ENCODE measurements around the gene SUMF1.
A peak's percentile ranks its signal among the peaks of the same experiment; 100 is the strongest.

SUMF1 gene

GRCh38 chr3:4466741-4467521, at the start of gene SUMF1:
Gene SUMF1 (minus strand): TSS chr3:4467269. CDS start chr3:4467245, 24 bp downstream.
- DNase-seq (ENCODE audit: low read depth in 2 of 2), result peak; percentile 54 to 64

- DNase-seq (ENCODE audit: low read depth in 2 of 2), result no peak
These were observed 49.0 kb upstream of the SUMF1 start for GRCh38 chr3:4515916-4516579.

GRCh38 chr3:4514916-4515315, 47.8 kb upstream of the SUMF1 start:
- DNase-seq (ENCODE audit: low read depth in 2 of 2), result no peak

DNA sequence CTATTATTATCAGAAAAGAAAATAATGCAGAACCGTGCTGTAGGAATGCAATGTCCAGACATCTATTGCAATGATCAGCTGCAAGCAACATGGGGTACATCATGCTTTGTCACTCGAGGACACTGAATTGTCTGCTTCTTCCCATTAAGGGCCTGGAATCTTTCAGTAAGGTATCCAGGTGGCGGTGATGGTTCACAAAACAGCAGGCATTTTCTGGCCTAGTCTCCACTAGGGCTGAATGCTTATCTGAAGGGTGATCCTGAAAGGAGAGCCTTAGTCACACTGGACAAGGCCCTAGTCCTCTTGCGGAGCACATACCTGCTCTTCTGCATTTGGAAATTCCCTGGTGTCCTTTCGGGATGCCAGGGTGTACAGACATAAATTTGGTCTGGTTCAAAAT, 47.3 kb upstream of the SUMF1 start:
- no peak for DNase-seq (ENCODE audit: low read depth in 2 of 2)

DNA sequence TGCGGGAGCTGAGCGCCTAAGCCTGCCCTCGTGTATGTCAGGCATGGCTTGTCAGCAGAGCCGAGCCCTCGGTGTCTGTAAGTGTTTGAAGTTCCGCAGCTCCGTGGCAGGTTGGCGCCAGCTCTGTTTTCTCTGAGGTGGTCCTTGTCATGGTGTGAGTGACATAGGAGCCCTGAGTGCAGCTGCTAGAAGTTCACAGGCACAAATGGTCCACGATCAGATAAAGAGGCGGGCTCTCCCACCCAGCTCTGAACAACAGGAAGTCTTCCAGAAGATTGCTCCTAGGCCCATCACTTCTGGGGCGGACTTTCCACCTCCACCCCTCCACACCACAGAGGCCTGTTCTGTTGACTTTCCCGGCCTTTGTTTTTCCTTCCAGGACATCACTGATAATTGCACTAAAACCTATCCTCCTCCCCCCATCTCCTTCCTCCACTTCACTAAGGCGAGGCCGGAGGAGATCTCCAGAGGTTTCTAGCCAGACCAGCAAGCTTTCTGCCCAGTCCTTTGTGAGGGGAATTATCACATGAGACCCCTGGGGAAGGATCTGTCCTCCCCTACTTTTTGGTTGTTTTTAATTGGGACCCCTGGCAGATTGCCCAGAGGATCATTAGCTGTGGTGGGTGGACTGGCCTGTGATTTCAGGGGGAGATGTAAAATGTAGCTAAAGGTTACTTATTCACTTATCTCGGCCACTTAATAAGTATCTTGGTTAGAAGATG, 46.0 kb upstream of the SUMF1 start:
- no peak for DNase-seq (ENCODE audit: low read depth in 2 of 2)

GRCh38 chr3:4511491-4512262, 44.6 kb upstream of the SUMF1 start:
- DNase-seq (ENCODE audit: low read depth in 2 of 2), result no peak

GRCh38 chr3:4509983-4510755, 43.1 kb upstream of the SUMF1 start:
- no peak for DNase-seq (ENCODE audit: low read depth in 2 of 2)

GRCh38 chr3:4509043-4509442, 42.0 kb upstream of the SUMF1 start:
- no peak for DNase-seq (ENCODE audit: low read depth in 2 of 2)

DNA sequence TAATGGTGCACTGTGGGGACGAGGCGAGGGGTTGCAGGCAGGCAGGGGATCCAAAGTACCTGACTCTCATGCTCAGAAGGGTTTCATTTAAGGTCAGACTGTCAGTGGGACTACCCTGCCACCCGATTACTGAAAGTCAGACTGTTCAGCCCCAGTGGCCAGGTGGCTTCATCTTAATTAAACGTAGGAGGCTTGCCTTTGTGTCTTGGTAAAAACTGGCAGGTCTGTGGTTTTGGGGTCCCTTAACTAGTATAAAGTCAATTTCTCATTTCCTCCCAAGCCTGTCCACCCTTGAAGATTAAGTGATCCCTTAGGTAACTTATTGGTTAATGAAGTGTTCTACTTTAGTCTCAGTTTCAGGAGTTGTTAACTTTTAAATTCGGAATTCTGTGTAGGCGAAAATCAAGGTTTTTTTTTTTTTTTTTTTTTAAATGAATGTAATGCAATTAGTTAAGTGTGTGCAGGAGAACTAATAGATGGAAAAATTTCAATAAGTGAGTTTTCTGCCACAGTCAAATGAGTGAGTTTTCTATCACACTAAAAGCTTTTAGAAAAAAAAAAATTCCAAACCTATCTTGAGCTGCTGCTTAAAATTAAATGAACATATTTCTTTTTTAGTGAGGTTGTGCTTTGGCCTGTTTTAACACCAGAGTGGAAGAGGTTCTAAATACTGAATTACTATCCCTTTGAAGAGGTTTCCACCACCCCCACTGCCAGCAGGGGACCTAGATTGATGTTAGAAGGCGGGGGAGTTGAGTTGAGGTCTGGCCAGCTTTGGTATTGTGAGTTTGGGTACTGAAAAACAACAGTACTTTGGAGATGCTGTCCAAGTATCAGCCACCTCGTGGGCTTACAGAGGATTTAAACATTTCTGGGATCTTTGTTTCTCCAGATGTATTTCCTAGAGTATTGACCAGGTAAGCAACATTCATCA, 41.2 kb upstream of the SUMF1 start:
- DNase-seq (ENCODE audit: low read depth in 2 of 2), result no peak

DNA sequence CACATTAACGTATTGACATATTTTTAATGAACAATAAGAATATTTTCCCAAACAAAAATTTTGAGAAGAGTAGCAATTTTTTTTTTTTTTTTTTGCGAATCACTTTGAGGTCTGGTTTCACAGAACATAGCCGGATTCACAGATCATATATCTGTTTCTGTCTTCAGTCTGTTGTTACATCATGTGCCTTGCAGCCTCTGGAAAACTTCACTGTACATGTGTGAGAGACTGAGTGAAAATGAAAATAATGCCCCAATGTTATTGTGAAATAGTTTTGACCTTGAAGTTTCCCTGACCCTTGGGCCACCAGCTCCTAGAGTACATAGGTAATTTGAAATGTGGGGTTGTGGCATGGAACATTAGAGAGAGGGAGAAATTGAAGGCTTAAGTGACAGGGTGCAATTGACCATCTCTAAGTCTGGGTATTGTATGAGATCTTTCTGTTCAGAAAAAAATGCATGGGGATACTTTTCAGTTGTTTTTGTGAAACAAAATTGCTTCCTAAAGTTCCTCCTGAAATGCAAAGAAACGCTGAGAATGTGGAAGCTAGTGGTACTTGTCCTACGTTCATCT, 40.0 kb upstream of the SUMF1 start:
- no peak for DNase-seq (ENCODE audit: low read depth in 2 of 2)

GRCh38 chr3:4506559-4507023, 39.5 kb upstream of the SUMF1 start:
- DNase-seq (ENCODE audit: low read depth in 2 of 2), result no peak

GRCh38 chr3:4505688-4506558, 38.9 kb upstream of the SUMF1 start:
- DNase-seq (ENCODE audit: low read depth in 2 of 2), result no peak

GRCh38 chr3:4504340-4505261, 37.5 kb upstream of the SUMF1 start:
- no peak for DNase-seq (ENCODE audit: low read depth in 2 of 2)

DNA sequence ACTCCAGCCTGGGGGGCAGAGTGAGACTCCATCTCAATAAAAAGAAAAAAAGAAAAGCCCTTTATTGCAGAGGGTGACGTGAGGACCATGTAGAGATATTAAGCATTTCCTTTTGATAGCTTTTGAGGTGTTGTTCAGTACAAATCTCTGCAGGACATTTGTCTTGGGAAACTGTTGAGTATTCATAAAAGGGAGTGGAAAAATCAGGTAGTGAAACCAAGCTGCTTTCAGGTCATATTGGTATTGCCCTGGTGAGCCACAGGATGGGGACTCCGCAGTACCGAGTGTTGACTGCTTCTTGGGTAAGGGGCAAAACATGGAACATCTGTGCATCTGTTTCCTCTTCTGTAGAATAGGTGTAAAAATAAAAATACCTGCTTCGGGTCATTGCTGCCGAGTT, 36.0 kb upstream of the SUMF1 start:
- DNase-seq (ENCODE audit: low read depth in 2 of 2), result no peak

DNA sequence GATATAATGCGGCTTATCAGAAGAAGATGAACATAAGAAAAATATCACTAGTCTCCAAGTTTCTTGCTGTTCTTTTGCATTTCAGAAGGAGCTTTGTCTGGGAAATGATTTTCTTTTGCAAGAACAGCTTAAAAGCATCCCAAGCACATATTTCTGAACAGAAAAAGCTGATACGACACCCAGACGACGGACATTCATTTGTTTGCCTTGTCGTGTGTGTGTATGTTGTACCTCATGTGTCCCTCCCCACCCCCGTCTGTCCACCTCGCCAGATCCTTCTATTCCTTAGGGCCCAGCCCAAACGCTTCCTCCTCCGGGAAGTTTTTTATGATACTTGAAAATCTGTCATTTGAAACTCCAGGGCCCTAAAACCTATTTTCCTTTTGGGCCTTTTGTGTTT, 34.9 kb upstream of the SUMF1 start:
- no peak for DNase-seq (ENCODE audit: low read depth in 2 of 2)

- no peak for DNase-seq (ENCODE audit: low read depth in 2 of 2)
These were observed 34.4 kb upstream of the SUMF1 start for GRCh38 chr3:4501437-4501836.

GRCh38 chr3:4498446-4498845, 31.4 kb upstream of the SUMF1 start:
- DNase-seq (ENCODE audit: low read depth in 2 of 2), result no peak

Data from stimulated activated CD4-positive, alpha-beta T cell treated with anti-CD3 and anti-CD28 coated beads, Interleukin-1b, Interleukin-23, amount 100 ng/mL, for 4 hours (primary cell).